HEK293 (cell line): ENCODE data around the gene CRISP1.
A peak's percentile ranks its signal among the peaks of the same experiment; 100 is the strongest.
"Not testable (repeated sequence)": the region's sequence is repeated elsewhere in the genome, so short reads cannot be mapped to it uniquely, and the experiment has no call there.

Experiments used
- CTCF ChIA-PET: fragments of 350-600 bp; formaldehyde crosslinking; extraction: SDS; loops from one replicate; lab custom pipeline; 2021; ENCODE audit warnings: antibody characterized with exemption; lab: Yijun Ruan, JAX
- POLR2A ChIA-PET: fragments of 300-600 bp; formaldehyde crosslinking; extraction: SDS; loops from one replicate; lab custom pipeline; 2020; ENCODE audit warnings: antibody characterized with exemption, inconsistent platforms; lab: Yijun Ruan, JAX
- H3K27ac ChIP-seq: fragments of 200-500 bp; sonication (Bioruptor generic); 2 replicates; pipeline ENCODE4 v1.5.1; 2014; ENCODE audit warnings: low read depth, low read length, control low read depth, inconsistent platforms; ENCODE audit errors: extremely low read depth
- H3K36me3 ChIP-seq, 2 experiments: fragments of 200-500 bp in 1 of 2; sonication (Bioruptor generic) in 1 of 2; 1 replicate in 1 of 2; 2 replicates in 1 of 2; pipeline ENCODE4 v1.5.1; 2014 to 2017; ENCODE audit warnings: inconsistent platforms in 2 of 2, low read length in 2 of 2; ENCODE audit not compliant: control insufficient read depth in 2 of 2, insufficient read depth in 1 of 2
- H3K4me1 ChIP-seq: fragments of 200-500 bp; sonication (Bioruptor generic); 2 replicates; pipeline ENCODE4 v1.5.1; 2014; ENCODE audit warnings: mild to moderate bottlenecking, low read length, inconsistent platforms; ENCODE audit not compliant: control insufficient read depth, insufficient read depth
- H3K4me3 ChIP-seq: 2 replicates; pipeline ENCODE4 v1.5.1; 2011; ENCODE audit warnings: low read depth, mild to moderate bottlenecking, control low read depth, low read length, moderate library complexity
- H3K9me3 ChIP-seq: fragments of 200-500 bp; sonication (Bioruptor generic); 2 replicates; pipeline ENCODE4 v1.5.1; 2014; ENCODE audit warnings: low read depth, low read length, inconsistent platforms; ENCODE audit not compliant: control insufficient read depth, insufficient read depth
- BCL11B ChIP-seq: fragments of 450-650 bp; formaldehyde crosslinking; IDR thresholded peaks from 2 replicates; pipeline ENCODE4 v1.5.1; 2016; ENCODE audit warnings: low read depth, missing biosample characterization, missing genetic modification characterization
- GLI4 ChIP-seq: fragments of 450-650 bp; formaldehyde crosslinking; IDR thresholded peaks from 2 replicates; pipeline ENCODE4 v1.5.1; 2016; ENCODE audit warnings: missing biosample characterization, missing genetic modification characterization
- GLIS1 ChIP-seq: fragments of 450-650 bp; formaldehyde crosslinking; IDR thresholded peaks from 2 replicates; pipeline ENCODE4 v1.5.1; 2016; ENCODE audit warnings: missing biosample characterization, missing genetic modification characterization
- GLIS2 ChIP-seq: fragments of 450-650 bp; formaldehyde crosslinking; IDR thresholded peaks from 2 replicates; pipeline ENCODE4 v1.5.1; 2016; ENCODE audit warnings: missing biosample characterization, missing genetic modification characterization
- HOXC10 ChIP-seq: sonication (generic); formaldehyde crosslinking; IDR thresholded peaks from 2 replicates; pipeline ENCODE4 v1.8.1; 2023; ENCODE audit warnings: mild to moderate bottlenecking, missing genetic modification reagents
- HOXD13 ChIP-seq: sonication (generic); formaldehyde crosslinking; IDR thresholded peaks from 2 replicates; pipeline ENCODE4 v1.8.0; 2022; ENCODE audit warnings: missing genetic modification reagents, borderline replicate concordance
- KLF1 ChIP-seq: fragments of 450-650 bp; formaldehyde crosslinking; IDR thresholded peaks from 2 replicates; pipeline ENCODE4 v1.5.1; 2016; ENCODE audit warnings: missing biosample characterization, missing genetic modification characterization
- KLF9 ChIP-seq: fragments of 450-650 bp; formaldehyde crosslinking; IDR thresholded peaks from 2 replicates; pipeline ENCODE4 v1.5.1; 2016; ENCODE audit warnings: missing biosample characterization, missing genetic modification characterization, low read depth
- PRDM6 ChIP-seq: fragments of 450-650 bp; formaldehyde crosslinking; IDR thresholded peaks from 2 replicates; pipeline ENCODE4 v1.5.1; 2017; ENCODE audit warnings: missing biosample characterization, missing genetic modification characterization
- SCRT2 ChIP-seq: fragments of 450-650 bp; formaldehyde crosslinking; IDR thresholded peaks from 2 replicates; pipeline ENCODE4 v1.5.1; 2016; ENCODE audit warnings: missing biosample characterization, missing genetic modification characterization
- SETDB1 ChIP-seq: IDR thresholded peaks from one replicate; pipeline ENCODE4 v1.6.1; 2017; ENCODE audit warnings: mild to moderate bottlenecking, low read length, moderate library complexity, mixed read lengths; ENCODE audit not compliant: insufficient read length
- TCF7L2 ChIP-seq: IDR thresholded peaks from 2 replicates; pipeline ENCODE4 v1.6.1; 2011; ENCODE audit warnings: low read depth, mild to moderate bottlenecking, inconsistent platforms, low read length, moderate library complexity, borderline replicate concordance
- ZFP3 ChIP-seq: fragments of 450-650 bp; formaldehyde crosslinking; IDR thresholded peaks from 2 replicates; pipeline ENCODE4 v1.5.1; 2016; ENCODE audit warnings: low read depth, missing biosample characterization, missing genetic modification characterization
- ZNF121 ChIP-seq: fragments of 450-650 bp; formaldehyde crosslinking; IDR thresholded peaks from 2 replicates; pipeline ENCODE4 v1.5.1; 2016; ENCODE audit warnings: missing biosample characterization, missing genetic modification characterization
- ZNF146 ChIP-seq: fragments of 450-650 bp; formaldehyde crosslinking; IDR thresholded peaks from 2 replicates; pipeline ENCODE4 v1.5.1; 2016; ENCODE audit warnings: missing biosample characterization, missing genetic modification characterization
- ZNF211 ChIP-seq: fragments of 450-650 bp; formaldehyde crosslinking; IDR thresholded peaks from 2 replicates; pipeline ENCODE4 v1.5.1; 2016; ENCODE audit warnings: low read depth, missing biosample characterization, missing genetic modification characterization
- ZNF23 ChIP-seq: fragments of 450-650 bp; formaldehyde crosslinking; IDR thresholded peaks from 2 replicates; pipeline ENCODE4 v1.5.1; 2016; ENCODE audit warnings: missing biosample characterization, missing genetic modification characterization, borderline replicate concordance
- ZNF24 ChIP-seq: fragments of 450-650 bp; formaldehyde crosslinking; IDR thresholded peaks from 2 replicates; pipeline ENCODE4 v1.5.1; 2016; ENCODE audit warnings: missing biosample characterization, missing genetic modification characterization
- ZNF548 ChIP-seq: fragments of 450-650 bp; formaldehyde crosslinking; IDR thresholded peaks from 2 replicates; pipeline ENCODE4 v1.5.1; 2016; ENCODE audit warnings: missing biosample characterization, missing genetic modification characterization
- ZNF549 ChIP-seq: fragments of 450-650 bp; IDR thresholded peaks from 2 replicates; pipeline ENCODE4 v1.5.1; 2018; ENCODE audit warnings: missing biosample characterization, missing genetic modification characterization, mild to moderate bottlenecking, inconsistent platforms, moderate library complexity
- ZNF623 ChIP-seq: fragments of 450-650 bp; formaldehyde crosslinking; IDR thresholded peaks from 2 replicates; pipeline ENCODE4 v1.5.1; 2016; ENCODE audit warnings: missing biosample characterization, missing genetic modification characterization
- ZNF624 ChIP-seq: fragments of 450-650 bp; formaldehyde crosslinking; IDR thresholded peaks from 2 replicates; pipeline ENCODE4 v1.5.1; 2017; ENCODE audit warnings: missing biosample characterization, missing genetic modification characterization
- ZNF626 ChIP-seq: fragments of 450-650 bp; sonication (Bioruptor Pico); formaldehyde crosslinking; IDR thresholded peaks from 2 replicates; pipeline ENCODE4 v1.5.1; 2018; ENCODE audit warnings: missing biosample characterization, missing genetic modification characterization, inconsistent platforms
- TF ChIP-seq, protein P1 (sequence below): fragments of 450-650 bp; formaldehyde crosslinking; IDR thresholded peaks from 2 replicates; pipeline ENCODE4 v1.5.1; 2016; ENCODE audit warnings: missing biosample characterization, missing genetic modification characterization
- TF ChIP-seq, protein P2 (sequence below): fragments of 450-650 bp; formaldehyde crosslinking; IDR thresholded peaks from 2 replicates; pipeline ENCODE4 v1.5.1; 2016; ENCODE audit warnings: missing biosample characterization, missing genetic modification characterization

Gene CRISP1

GRCh38 chr6:49898904-49899566 is 32.7 kb upstream of the CRISP1 start:
- TF ChIP-seq, protein P1, sequence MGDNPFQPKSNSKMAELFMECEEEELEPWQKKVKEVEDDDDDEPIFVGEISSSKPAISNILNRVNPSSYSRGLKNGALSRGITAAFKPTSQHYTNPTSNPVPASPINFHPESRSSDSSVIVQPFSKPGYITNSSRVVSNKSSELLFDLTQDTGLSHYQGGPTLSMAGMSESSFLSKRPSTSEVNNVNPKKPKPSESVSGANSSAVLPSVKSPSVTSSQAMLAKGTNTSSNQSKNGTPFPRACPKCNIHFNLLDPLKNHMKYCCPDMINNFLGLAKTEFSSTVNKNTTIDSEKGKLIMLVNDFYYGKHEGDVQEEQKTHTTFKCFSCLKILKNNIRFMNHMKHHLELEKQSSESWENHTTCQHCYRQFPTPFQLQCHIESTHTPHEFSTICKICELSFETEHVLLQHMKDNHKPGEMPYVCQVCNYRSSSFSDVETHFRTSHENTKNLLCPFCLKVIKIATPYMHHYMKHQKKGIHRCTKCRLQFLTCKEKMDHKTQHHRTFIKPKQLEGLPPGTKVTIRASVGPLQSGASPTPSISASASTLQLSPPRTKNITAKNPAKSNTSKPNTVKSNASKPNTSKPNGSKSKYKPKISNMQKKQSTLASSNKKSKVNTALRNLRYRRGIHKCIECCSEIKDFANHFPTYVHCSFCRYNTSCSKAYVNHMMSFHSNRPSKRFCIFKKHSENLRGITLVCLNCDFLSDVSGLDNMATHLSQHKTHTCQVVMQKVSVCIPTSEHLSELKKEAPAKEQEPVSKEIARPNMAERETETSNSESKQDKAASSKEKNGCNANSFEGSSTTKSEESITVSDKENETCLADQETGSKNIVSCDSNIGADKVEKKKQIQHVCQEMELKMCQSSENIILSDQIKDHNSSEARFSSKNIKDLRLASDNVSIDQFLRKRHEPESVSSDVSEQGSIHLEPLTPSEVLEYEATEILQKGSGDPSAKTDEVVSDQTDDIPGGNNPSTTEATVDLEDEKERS (tag by site-specific recombination): no peak
- TF ChIP-seq HOXC10 (CRISPR knock-in tag) (no peak), ZNF548 (tag by site-specific recombination) (no peak), KLF1 (tag by site-specific recombination) (no peak), ZNF626 (tag by site-specific recombination) (no peak), BCL11B (no peak), GLIS2 (no peak), ZNF121 (tag by site-specific recombination) (no peak)
- POLR2A ChIA-PET: no interaction called here
- CTCF ChIA-PET: no interaction called here

DNA sequence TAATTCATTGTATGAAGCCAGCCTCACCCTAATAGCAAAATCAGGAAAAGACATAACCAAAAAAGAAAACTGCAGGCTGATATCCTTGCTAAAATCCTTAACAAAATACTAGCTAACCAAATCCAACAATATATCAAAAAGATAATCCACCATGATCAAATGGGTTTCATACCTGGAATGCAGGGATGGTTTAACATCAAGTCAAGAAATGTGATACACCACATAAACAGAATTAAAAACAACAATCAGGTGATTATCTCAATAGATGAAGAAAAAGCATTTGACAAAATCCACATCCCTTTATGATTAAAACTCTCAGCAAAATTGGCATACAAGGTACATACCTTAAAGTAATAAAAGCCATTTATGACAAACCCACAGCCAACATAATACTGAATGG is 29.2 kb upstream of the CRISP1 start:
- H3K9me3 ChIP-seq, CTCF ChIA-PET, H3K27ac ChIP-seq, POLR2A ChIA-PET, H3K36me3 ChIP-seq, H3K4me1 ChIP-seq, H3K4me3 ChIP-seq: not testable (repeated sequence)
- peak; percentile 7 for TF ChIP-seq SETDB1

More at GRCh38 chr6:49898904-49899566, 32.7 kb upstream of the CRISP1 start:
- Histone ChIP-seq H3K36me3 (no peaks in the 10 kb centered on the region), H3K4me3 (no peak overlapping the region), H3K9me3 (no peaks in the 10 kb centered on the region), H3K27ac (no peak overlapping the region), H3K4me1 (no peaks in the 10 kb centered on the region)

- POLR2A ChIA-PET: no interaction called here
- Histone ChIP-seq H3K4me1 (no peaks in the 10 kb centered on the region), H3K9me3 (no peaks in the 10 kb centered on the region), H3K27ac (no peak overlapping the region), H3K36me3 (no peaks in the 10 kb centered on the region), H3K4me3 (no peak overlapping the region)
- CTCF ChIA-PET: interaction anchor here (0.5 kb wide), 1 partner anchor 101 kb away, joined by 3 read pairs; no protein-coding TSS in a partner anchor
- TF ChIP-seq, protein P2, sequence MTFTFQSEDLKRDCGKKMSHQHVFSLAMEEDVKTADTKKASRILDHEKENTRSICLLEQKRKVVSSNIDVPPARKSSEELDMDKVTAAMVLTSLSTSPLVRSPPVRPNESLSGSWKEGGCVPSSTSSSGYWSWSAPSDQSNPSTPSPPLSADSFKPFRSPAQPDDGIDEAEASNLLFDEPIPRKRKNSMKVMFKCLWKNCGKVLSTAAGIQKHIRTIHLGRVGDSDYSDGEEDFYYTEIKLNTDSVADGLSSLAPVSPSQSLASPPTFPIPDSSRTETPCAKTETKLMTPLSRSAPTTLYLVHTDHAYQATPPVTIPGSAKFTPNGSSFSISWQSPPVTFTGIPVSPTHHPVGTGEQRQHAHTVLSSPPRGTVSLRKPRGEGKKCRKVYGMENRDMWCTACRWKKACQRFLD (tag by site-specific recombination): no peak
- TF ChIP-seq PRDM6 (tag by site-specific recombination) (no peak), GLI4 (no peak), ZNF211 (tag by site-specific recombination) (no peak), TCF7L2 (no peak), ZNF24 (tag by site-specific recombination) (no peak), ZFP3 (tag by site-specific recombination) (no peak), ZNF146 (tag by site-specific recombination) (no peak), ZNF549 (no peak), HOXD13 (no peak), ZNF23 (no peak), KLF9 (tag by site-specific recombination) (no peak), GLIS1 (tag by site-specific recombination) (no peak), ZNF624 (tag by site-specific recombination) (no peak), SCRT2 (tag by site-specific recombination) (no peak), ZNF623 (tag by site-specific recombination) (no peak)
Measured at GRCh38 chr6:49892280-49892679, 25.9 kb upstream of the CRISP1 start.
